KG1 (cell line): ENCODE measurements around the gene GLIS1.

ENCODE experiments used
- DNase-seq: peaks from one replicate; lab custom pipeline; 2025; lab: John Stamatoyannopoulos, UW

GLIS1 gene

DNA sequence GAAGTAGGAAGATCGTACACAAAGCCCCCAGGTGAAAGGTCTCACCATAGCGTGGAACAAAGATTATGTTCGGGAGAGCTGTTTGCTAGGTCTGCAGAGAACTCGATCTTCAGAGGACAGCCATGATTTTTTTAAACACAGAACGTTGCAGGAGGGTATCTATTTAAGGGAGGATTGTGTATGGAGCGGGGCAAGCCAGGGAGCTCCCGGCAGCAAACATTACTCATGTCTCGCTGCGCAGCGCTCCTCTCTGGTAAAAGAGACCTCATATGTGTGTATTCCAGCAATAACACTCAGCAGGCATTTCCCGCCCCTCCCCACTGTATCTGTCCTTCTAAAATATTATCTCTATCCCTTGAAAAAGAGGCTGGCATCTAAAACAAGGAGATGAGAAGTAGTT is 2.7 kb downstream of the GLIS1 start:
- no peak for DNase-seq

DNA sequence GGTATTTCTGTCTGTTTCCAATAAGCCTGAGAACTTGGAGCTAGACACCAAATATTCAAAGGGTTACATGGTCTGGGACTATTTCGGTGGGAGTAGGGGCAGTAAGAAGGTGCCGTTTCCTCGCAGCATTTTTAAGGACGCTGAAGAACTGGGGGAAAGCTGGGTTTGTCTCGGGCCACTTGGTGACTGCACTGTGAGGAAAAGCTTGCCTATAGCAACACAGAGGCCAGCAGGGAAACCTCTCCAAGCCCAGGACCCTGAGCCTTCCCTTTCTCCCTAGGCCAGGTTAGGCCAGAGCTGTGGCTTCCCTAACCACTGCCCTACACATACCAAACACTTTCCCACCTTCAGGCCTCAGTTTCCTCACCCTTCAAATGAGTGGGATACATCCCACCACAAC is 3.3 kb downstream of the GLIS1 start:
- DNase-seq = no peak

DNA sequence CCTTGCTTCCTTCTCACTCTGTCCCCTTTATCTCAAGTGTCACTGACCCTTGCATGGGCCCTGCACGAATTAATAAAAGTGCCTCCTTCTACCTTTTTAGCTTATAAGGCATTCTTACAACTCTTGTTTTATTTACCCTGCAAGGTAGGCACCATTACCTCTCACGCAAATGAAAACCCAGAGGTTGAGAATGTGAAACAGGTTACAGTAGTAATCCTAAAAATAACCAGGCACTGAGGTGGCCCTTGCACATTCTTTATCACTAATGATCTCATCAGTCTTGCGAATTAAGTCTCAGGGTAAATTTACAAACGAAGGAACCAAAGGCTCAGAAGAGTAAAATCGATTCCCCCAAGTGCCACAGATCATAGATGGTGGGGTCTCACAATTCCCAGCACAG is 3.7 kb downstream of the GLIS1 start:
- DNase-seq = no peak

DNA sequence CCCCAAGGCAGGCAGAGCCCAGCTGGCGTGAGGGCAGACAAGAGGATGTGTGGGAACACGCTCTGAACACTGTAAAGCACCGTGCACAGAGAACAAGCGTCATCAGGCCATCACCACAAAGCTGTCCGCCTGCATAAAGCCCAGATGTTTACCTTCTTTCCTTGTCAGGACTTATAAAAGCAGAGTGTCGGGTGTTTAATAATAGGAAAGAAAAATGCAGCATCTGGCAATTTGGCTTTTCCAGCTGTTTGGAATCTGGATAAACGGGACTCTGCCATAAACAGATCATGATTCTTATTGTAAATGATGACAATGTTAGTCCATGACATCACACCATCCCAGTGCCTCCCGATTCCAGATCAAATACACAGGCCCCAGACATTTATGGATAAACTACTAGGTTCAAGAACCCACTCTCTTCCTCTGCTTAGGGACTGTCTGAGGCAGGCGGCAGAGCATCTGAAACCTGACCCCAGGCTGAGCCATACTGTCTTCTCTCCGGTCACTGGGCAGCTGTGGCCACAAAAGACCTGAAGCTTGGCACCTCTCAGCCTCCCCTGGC is 4.2 kb downstream of the GLIS1 start:
- no peak for DNase-seq

DNA sequence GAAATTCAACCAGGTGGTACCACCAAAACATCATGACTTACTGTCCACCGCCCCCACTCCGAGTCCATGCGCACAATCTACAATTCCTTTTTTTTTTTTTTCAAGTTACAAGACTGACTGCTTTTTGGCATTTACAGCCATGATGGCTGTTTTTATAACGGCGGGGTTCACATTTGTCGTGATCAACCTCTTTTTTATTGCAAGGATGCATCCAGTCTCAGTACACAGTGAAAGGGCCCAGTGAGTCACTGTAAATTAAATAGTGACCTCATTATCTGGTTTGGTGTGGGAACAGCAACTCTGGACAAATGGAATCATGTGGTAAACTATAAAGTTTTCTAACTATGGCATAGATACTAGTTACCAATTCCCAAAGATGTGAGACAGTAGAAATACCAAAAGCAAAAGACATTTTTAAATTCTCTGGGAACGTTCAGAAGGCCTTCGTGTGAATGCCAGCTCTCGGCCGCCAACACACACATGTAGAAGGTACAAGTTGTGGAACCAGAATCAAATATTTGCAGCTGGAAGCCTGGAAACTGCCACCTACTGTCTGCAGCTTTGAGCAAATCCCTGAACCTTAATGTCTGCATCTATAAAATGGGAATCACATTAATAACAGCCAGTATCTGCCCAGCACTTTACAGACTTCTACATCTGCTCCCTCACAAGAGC is 4.9 kb downstream of the GLIS1 start:
- no peak for DNase-seq

DNA sequence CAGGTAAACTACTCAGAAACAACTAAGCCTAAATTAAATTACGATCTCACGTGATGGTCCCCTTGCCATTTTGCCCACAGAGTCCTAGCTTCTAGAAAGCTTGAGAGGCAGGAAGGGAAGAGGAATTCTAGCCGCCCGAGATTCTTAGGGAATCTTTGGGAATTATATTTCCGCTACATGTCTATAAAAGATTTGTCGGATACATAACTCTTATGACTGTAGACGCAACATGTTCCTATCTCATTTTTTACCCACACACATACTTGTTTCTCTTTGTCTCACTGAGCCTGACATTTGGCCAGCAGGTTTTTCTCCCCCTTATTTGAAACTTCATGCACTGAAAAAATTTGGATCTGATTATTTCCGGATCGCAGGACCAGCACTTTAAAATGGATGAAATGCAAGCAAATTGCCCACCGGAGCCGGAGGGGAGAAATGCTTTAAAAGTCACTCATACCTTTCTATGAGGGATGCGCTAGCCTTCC is 5.5 kb downstream of the GLIS1 start:
- no peak for DNase-seq

DNA sequence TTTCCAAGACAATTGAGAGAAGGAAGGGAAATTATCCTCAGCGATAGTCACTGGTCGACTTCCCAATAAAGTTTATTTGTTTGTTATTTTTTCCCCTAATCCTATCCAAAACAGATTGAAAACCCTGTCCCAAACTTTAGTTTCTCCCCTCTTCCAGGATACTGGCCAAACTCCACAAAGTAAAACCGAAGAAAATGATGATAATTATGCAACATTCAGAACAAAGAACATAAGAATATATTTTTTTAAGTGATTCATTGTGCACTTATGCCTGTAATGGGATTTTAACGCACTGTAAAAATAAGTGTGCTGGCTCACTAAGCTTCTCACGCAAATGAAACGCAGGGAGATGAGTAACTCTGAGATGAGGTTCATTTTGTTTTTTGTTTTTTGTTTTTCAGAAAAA is 6.0 kb downstream of the GLIS1 start:
- no peak for DNase-seq

DNA sequence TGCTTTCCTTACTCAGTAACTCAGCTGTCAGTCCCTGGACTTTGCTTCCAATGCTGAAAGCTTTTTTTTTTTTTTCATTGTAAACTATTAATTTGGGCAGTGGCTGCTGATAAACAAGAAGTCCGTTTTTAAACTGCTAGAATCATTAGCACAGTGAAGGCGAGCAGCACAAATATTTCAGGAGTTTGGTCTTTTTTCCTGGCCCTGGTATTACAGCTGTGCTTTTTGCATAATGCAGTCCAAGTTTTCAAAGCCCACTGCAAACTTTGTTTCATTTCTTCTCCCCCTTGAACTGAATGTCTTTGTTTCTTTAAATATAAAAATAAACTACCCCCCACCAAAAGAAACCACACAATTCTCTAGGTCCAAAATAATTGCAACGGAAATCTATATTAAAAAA is 6.6 kb downstream of the GLIS1 start:
- DNase-seq = no peak

DNA sequence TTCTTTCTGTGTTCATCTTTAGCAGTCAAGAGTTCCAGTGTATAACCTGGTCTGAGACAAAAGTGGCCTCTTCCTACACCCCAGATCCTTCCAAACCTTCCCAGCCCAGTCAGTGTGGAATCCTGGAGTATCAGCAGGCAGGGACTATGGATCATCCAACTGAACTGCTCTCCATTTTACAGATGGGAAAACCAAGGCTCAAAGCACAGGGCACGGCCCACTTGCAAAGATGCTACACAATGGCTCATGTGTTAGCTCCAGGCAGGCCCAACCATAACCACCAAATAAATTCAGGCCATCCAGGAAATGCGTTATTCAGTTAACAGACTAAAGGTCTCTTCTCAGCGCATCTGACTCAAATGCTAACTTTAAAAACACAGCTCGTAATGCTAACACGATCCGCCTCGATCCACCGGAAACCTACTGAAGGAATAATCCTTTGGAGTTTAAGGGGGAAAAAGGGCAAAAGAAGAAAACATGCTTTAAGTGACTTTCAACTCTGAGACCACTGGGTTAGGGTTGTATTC is 7.1 kb downstream of the GLIS1 start:
- no peak for DNase-seq

DNA sequence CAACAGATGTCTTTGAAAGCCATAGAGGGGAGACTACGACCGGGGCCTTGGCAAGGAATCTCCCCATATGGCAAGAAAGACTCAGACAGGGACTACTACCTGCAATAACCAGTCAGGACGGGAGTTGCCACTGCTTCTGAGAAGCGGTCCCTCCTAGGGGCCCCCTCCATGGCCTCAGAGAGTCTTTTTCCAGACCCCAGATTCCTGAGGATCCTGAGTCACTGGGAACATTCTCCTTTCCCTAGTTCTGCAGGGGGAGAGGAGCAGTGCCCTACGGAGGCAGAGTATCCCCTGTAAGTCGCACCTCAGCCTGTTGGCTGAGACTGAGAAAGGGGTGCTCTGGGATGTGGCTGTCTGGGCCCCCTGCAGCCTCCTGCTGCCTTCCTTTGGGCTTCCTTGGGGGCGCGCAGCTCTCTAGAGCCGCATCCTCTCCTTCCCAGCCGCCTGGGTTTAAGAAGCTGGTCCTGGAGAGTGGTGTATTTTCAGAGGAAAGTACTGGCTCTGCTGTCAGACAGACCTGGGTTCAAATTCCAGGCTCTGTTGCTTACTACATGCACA is 7.8 kb downstream of the GLIS1 start:
- DNase-seq = no peak

DNA sequence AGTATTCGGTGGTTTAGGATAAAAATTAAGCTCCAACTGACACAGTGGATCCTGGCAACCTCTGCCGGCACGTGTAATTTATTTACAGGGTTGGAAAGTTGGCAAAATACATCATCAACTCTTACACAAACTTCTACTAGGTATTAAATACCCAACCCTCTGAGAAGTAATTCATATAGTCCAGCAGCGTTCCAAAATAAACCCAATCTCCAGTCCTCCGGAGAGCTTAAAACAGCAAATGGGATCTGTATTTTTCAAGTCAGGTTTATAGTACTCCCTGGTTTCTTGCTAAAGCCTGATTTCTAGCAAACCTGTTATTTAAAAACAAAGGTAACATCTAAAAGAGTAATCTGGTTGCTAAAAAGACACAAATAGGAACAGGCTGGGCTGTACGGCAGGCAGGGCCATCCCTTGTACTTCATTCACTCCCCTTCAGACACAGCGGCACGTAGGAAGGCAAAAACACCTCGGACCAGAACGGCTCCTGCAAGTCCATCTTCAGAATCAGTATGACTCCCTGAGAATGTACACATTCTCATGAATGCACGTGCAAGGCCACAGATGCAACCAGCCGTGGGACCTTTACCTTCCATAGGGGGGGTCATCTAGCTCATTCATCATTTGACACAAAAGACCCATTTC is 8.6 kb downstream of the GLIS1 start:
- no peak for DNase-seq

DNA sequence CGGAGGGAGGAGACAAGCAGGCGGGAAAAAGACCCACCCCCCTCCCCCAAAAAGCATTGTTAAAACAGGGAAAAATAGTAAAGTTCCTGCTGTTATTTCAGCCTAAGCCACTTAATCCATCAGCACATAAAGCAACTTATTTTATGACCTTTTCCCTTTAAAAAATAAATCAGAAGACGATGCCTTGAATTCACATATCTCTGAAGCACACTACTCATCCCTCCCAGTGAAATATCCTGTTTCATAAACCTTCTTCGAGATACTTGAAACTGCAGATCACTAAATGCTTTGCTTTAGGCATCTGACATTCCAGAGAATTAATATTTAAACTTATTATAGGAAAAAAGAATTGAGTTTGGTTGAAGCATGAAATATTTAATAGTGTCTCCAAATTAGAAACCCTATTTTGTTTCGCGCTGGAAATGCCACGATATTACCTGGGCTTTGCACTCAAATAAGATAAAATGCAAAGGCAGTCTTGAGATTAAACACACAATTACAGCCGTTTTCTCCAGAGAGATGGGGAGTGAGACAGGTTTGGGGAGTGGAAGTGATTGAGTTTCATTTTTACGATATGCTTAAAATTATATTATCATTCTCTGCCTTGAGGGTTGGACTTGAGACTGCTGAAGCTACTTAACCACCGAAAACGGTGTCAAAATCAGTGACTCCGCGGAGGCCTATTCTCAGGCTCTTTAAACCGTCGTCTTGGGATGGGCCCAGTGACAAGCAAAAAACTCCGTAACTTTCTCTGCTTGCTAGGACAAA is 9.3 kb downstream of the GLIS1 start:
- no peak for DNase-seq

DNA sequence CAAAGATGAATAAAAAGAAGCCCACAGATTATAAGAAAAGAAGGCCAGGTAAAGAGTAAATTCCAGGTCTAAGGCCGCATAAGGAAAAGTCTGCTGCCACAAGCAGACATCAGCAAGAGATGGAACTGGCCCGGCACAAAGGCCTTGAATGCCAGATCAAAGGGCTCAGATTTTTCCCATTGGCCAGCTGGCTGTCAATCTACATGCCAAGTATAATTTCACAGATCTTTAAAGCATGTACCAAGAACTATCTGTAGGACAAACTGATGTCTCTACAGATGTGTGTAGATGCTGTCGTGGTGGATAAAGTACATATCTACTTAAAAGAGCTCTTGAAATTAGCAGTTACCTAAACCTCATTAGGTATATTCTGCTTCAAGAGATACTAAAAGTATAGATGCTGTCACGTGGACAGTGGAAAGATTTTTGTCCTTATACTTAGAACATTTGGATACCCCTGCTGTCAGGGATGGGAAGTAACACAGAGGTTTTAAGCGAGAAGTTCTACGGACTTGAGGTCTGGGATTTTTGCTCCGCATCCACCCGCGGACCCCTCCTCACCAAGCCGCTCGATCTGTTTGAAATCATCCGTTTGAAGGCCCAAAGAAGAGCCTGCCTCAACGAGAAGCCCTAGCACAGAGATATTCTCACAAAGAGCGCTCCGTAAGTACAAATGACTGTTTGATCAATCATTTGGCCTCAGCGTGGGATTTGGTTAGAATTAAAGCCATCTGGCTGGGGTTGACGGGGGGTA is 10.1 kb downstream of the GLIS1 start:
- DNase-seq = no peak

DNA sequence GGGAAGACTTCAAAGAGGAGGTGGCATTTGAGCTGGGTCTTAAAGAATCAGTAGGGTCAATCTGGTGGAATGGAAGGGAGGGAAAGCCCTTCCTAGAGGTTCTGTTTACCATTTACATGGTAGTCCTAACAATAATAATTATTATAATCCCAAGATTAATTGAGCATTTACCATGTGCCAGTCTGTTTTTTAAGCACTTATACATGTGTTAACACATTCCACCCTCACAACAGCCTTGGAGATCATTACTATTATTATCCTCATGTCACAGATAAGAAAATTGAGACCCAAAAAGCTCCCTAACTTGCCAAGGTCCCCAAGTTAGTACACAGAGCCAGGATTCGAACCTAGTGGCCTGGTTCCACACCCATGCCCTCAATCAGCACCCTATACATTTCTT is 10.8 kb downstream of the GLIS1 start:
- DNase-seq = no peak

DNA sequence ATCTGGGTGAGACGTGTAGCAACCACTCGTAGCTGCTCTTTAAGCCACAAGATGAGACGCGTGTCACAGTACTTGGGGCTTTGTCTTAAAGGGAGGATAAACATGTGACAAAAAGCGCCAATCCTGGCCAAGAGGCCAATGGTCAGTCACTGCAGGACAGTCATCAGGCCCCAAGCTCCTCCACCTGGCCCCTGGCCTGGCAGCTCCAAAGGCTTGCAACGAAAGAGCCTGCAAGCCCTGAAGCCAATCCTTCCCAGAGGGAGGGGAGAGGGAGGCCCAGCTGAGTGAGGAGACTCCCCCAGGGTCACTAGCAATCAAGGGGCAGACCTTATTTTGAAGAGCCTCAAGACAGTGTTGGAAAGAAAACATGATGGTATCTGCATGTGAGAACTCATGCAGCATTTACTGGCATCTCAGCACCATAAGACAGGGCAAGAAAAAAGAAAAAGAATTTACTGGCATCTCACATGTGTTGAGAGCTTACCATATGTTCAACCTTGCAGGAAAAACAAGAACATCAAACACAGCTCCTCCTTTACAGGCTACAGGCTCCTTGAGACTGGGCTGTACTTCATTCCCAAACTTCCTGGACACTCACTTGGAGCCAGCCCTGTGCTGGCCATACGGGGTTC is 11.4 kb downstream of the GLIS1 start:
- no peak for DNase-seq

DNA sequence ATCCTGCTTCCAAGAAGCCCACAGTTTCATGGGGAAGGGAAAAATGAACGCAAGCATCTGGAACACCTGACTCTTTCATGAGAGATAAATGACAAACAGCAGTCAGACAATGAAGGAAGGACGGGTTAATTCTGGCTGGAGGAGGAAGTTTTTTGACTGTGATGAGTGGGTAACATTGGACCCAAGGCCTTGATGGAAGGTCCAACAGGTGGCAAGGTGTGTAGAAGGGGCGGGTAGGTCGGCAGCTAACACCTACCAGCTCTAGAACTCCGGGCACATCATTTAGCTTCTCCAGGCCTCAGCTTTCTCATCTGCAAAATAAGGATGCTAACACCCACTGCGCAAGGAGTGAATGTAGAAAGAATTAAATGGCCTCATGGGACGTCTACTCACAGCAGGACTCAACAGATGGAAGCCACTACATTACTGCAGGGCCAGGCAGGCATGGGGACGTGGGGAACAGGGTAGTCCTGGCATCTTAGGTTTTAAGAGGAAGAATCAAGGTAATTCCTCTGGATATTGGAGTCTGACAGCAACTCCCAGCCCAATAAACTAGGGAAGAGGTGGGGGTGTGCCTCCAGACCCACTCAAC is 12.9 kb downstream of the GLIS1 start:
- DNase-seq = no peak

DNA sequence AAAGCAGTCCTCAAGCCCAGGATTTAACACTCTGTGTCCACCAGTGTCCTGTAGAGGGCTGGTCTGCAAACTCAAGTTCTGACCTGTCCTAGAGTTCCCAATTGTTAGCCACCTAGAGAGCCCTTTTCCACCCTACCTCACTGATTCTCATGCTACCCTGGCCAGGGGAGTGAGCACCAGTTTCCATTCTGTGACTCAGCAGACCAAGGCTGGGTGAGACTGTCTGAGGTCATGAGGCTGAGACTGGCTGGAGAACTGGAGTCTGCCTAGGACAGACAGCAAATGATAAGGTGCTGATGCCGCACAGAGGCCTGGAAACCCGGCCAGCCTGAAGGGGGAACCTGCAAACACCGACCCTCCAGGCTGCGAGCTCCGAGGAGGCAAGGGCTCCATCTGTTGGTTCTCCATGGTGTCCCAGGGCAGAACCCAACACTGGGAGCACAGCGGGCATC is 13.7 kb downstream of the GLIS1 start:
- DNase-seq = no peak

DNA sequence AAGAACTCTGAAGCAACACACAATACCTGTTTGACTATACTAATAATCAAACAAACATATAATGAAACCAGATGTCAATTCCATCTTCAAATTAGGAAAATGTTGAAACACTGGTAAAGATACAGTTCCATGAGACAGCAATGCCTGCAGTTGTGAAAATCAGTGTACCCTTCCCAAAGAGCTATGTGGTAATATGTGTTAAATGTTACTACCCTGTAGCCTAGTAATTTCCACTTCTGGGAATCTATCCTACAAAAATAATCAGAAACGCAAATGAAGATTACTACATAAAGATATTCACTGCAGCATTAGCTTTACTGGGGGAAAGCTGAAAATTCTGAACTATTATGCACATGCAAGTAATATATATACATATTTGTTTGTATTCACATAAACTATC is 16.9 kb downstream of the GLIS1 start:
- DNase-seq = no peak

DNA sequence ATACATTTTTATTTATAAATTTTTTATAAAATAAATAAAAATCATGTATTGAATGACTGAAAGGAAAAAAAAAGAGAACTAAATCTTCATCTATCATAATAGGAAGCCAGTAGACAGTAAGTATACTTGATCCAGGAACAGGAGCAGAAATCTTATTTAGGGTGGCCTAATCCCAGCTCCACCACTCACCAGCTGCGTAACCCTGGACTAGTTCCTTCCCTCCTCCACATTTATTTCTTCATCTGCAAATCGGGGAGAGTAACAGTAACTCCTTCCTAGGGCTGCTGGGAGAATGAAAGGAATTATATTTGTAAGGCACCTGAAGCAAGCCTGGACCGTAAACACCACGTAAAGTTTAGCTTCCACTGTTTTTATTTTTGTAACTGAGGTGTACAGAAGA is 17.9 kb downstream of the GLIS1 start:
- DNase-seq = no peak

DNA sequence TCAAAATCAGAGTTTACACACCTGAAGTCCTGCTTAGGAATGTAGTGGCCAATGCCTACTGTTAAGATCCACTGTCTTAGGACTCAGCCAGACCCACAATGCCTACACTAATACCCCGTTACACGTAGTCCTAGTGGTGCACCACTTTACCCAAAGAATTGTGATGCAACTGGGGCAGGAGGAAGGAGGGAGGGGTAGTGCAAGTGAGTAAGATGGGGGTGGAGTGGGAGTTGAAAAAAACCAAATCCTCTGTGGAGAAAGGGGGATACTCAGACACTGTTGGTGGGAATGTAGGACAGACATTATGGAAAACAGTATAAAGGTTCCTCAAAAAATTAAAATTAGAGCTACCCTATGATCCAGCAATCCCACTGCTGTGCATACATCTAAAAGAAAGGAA is 19.5 kb downstream of the GLIS1 start:
- no peak for DNase-seq

DNA sequence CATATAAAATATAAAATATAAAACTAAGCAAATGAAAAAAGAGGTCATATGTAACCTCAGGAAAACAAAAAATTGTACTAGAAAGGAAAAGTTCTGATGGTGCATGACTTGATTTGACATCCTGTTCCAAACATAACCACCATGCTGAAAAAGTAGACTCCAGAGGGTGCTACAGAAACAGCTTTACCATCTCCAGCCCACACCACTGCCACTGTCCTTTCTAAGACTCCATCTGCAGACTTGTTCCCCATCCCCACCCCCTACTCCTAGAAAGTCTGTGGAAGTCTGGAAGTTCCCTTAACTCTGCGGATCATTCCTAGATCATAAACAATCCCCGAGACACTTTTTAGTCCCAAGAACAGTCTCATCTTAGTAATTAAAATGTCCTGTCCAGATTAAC is 20.5 kb downstream of the GLIS1 start:
- no peak for DNase-seq
